ENCODE measurements around the gene ACTR1A. TPM values are rescaled to one million over a fixed set of nuclear protein-coding genes. Genes with fewer than 3 reads are reported as not detected.

Gene ACTR1A
- total RNA-seq, 2 donors from 2014 or later, result 91.6 to 114 TPM

DNA sequence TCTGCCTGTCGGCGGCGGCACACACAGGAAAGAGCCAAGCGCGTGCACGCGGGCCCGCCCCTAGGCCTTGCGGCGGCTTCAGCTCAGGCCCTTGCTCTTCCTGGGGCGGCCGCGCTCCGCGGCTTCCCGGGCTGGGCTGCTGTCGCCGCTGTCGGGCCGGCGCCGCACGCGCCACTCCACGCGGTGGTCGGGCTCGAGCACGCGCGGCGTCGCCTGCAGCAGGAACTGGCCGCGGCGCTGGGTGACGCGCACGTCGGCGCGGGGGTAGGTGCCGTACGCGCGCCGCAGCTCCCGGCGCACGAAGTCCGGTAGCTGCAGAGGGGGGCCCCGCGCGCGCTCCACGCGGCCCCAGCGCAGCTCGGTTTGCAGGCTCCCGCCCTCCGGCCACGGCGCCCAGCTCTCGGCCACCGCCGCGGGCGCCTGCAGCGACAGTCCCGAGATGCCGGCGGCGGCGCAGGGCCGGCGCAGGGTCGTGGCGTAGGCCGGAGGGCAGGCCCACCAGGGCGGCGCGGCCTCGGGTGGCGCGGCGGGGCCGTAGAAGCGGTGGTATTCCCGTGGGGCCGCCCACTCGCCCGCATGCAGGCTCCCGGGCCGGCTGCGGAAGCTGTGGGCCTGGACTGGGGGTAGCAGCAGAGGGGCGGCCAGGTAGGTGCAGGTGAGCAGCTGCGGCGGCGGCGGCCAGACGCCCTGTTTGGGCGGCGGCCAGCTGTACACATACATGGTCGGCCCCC, 52.0 kb downstream of the ACTR1A start:
- Histone ChIP-seq H3K9ac (ENCODE audit: extremely low read depth, low read length, poor library complexity, severe bottlenecking) (peak overlapping the region; percentile 70), H3K27me3 (ENCODE audit: control insufficient read depth, insufficient read depth, low read length, poor library complexity, severe bottlenecking) (peaks cover 12% of the 10 kb centered on the region), H3K36me3 (ENCODE audit: control insufficient read depth, insufficient read depth, low read length) (peaks cover 4% of the 10 kb centered on the region), H3K9me3 (ENCODE audit: control insufficient read depth, low read length) (no peaks in the 10 kb centered on the region), H3K4me1 (ENCODE audit: control insufficient read depth, insufficient read depth, low read length) (peaks cover 8% of the 10 kb centered on the region), H3K27ac (ENCODE audit: low read depth, low read length) (no peak overlapping the region), H3K4me3 (ENCODE audit: low read length) (peak overlapping the region; percentile 92)
- Mint-ChIP-seq H3K9me3 (no peaks in the 10 kb centered on the region), H3K4me1 (peaks cover 31% of the 10 kb centered on the region), H3K27ac (peak overlapping the region; percentile 97), H3K27me3 (ENCODE audit: insufficient read depth) (peaks cover 20% of the 10 kb centered on the region), H3K4me3 (peak overlapping the region; percentile 81), H3K36me3 (ENCODE audit: low read depth) (peaks cover 7% of the 10 kb centered on the region)
- DNase-seq, result peak; percentile 92
- TF ChIP-seq CTCF (conservative IDR thresholded peaks at IDR 0.05), result peak; percentile 20
- WGBS, 2 experiments (ENCODE audit: insufficient coverage in 1 of 2, insufficient read length in 1 of 2), result 0% methylated on average over 47 to 104 of the region's 104 CpGs

- H3K27me3 ChIP-seq (ENCODE audit: control insufficient read depth, insufficient read depth, low read length, poor library complexity, severe bottlenecking), result peaks cover 12% of the 10 kb centered on the region
- no peak for TF ChIP-seq CTCF (conservative IDR thresholded peaks at IDR 0.05)
- DNase-seq, result no peak
- peaks cover 8% of the 10 kb centered on the region for H3K4me1 ChIP-seq (ENCODE audit: control insufficient read depth, insufficient read depth, low read length)
- H3K9ac ChIP-seq (ENCODE audit: extremely low read depth, low read length, poor library complexity, severe bottlenecking), result peak overlapping the region; percentile 70
- peaks cover 4% of the 10 kb centered on the region for H3K36me3 ChIP-seq (ENCODE audit: control insufficient read depth, insufficient read depth, low read length)
- H3K9me3 ChIP-seq (ENCODE audit: control insufficient read depth, low read length), result no peaks in the 10 kb centered on the region
- H3K9me3 Mint-ChIP-seq, result no peaks in the 10 kb centered on the region
- WGBS, 2 experiments (ENCODE audit: insufficient coverage in 1 of 2, insufficient read length in 1 of 2), result 0% methylated on average over 7 to 11 of the region's 11 CpGs
- H3K27ac Mint-ChIP-seq, result peak overlapping the region; percentile 97
- peak overlapping the region; percentile 92 for H3K4me3 ChIP-seq (ENCODE audit: low read length)
- H3K27ac ChIP-seq (ENCODE audit: low read depth, low read length), result no peak overlapping the region
- peaks cover 20% of the 10 kb centered on the region for H3K27me3 Mint-ChIP-seq (ENCODE audit: insufficient read depth)
- H3K36me3 Mint-ChIP-seq (ENCODE audit: low read depth), result peaks cover 7% of the 10 kb centered on the region
- peak overlapping the region; percentile 81 for H3K4me3 Mint-ChIP-seq
- peaks cover 27% of the 10 kb centered on the region for H3K4me1 Mint-ChIP-seq
Measured at GRCh38 chr10:102450124-102450373, 52.5 kb downstream of the ACTR1A start.

- H3K9me3 ChIP-seq (ENCODE audit: control insufficient read depth, low read length), result no peaks in the 10 kb centered on the region
- Mint-ChIP-seq H3K9me3 (no peaks in the 10 kb centered on the region), H3K36me3 (ENCODE audit: low read depth) (peaks cover 7% of the 10 kb centered on the region), H3K4me3 (peak overlapping the region; percentile 81), H3K27ac (peak overlapping the region; percentile 97), H3K4me1 (peaks cover 22% of the 10 kb centered on the region), H3K27me3 (ENCODE audit: insufficient read depth) (peaks cover 20% of the 10 kb centered on the region)
- peak overlapping the region; percentile 92 for H3K4me3 ChIP-seq (ENCODE audit: low read length)
- peaks cover 4% of the 10 kb centered on the region for H3K36me3 ChIP-seq (ENCODE audit: control insufficient read depth, insufficient read depth, low read length)
- TF ChIP-seq CTCF (conservative IDR thresholded peaks at IDR 0.05), result no peak
- H3K4me1 ChIP-seq (ENCODE audit: control insufficient read depth, insufficient read depth, low read length), result peaks cover 8% of the 10 kb centered on the region
- WGBS, 2 experiments (ENCODE audit: insufficient coverage in 1 of 2, insufficient read length in 1 of 2), result 0 to 9% methylated on average over 8 to 29 of the region's 30 CpGs
- no peak overlapping the region for H3K27ac ChIP-seq (ENCODE audit: low read depth, low read length)
- H3K9ac ChIP-seq (ENCODE audit: extremely low read depth, low read length, poor library complexity, severe bottlenecking), result peak overlapping the region; percentile 70
- H3K27me3 ChIP-seq (ENCODE audit: control insufficient read depth, insufficient read depth, low read length, poor library complexity, severe bottlenecking), result peaks cover 12% of the 10 kb centered on the region
- DNase-seq, result peak; percentile 94
Measured at GRCh38 chr10:102449321-102450123, 53.0 kb downstream of the ACTR1A start.

Data from endodermal cell (in vitro differentiated cells).